NB4 (cell line): ENCODE results near the gene JHY.

Experiments used
- CTCF ChIP-seq: IDR thresholded peaks from one replicate; pipeline ENCODE4 v1.5.1; 2012; ENCODE audit warnings: low read depth, low read length
- MAX ChIP-seq: IDR thresholded peaks from 2 replicates; pipeline ENCODE4 v1.6.1; 2011; ENCODE audit warnings: low read depth, low read length
- MYC ChIP-seq: IDR thresholded peaks from 2 replicates; pipeline ENCODE4 v1.6.1; 2011; ENCODE audit warnings: low read depth, low read length
- POLR2A ChIP-seq: IDR thresholded peaks from 2 replicates; pipeline ENCODE4 v1.6.1; 2011; ENCODE audit warnings: mild to moderate bottlenecking; ENCODE audit not compliant: insufficient read length; ENCODE audit errors: extremely low read depth

GRCh38 chr11:122979103-122979814 lies 96.7 kb downstream of the JHY start:
- TF ChIP-seq CTCF = no peak
- no peak for TF ChIP-seq MAX
- TF ChIP-seq POLR2A = no peak
- TF ChIP-seq MYC = no peak
